Mesendoderm (in vitro differentiated cells): ENCODE measurements around the gene RPS29. TPM values are rescaled to one million over a fixed set of nuclear protein-coding genes. Genes with fewer than 3 reads are reported as not detected.

Experiments
- DNase-seq: peaks from one replicate; pipeline ENCODE4 v3.0.0; 2013
- H2AK5ac ChIP-seq: 2 replicates; pipeline ENCODE4 v1.6.1; 2013; ENCODE audit warnings: low read length, inconsistent platforms
- H2BK120ac ChIP-seq: 2 replicates; pipeline ENCODE4 v1.6.1; 2013; ENCODE audit warnings: low read depth, mild to moderate bottlenecking, low read length, moderate library complexity, mixed read lengths
- H2BK15ac ChIP-seq: replicated peaks from 2 replicates; pipeline ENCODE4 v1.6.1; 2013; ENCODE audit warnings: low read depth, mild to moderate bottlenecking, moderate library complexity
- H2BK5ac ChIP-seq: 2 replicates; pipeline ENCODE4 v1.6.1; 2013; ENCODE audit warnings: low read length, inconsistent platforms
- H3K18ac ChIP-seq: 2 replicates; pipeline ENCODE4 v1.6.1; 2013; ENCODE audit warnings: mild to moderate bottlenecking, low read length, mixed read lengths
- H3K23ac ChIP-seq: one replicate; pipeline ENCODE4 v1.6.1; 2013; ENCODE audit warnings: low read length
- H3K27ac ChIP-seq: 2 replicates; pipeline ENCODE4 v1.5.1; 2013; ENCODE audit warnings: low read depth, mild to moderate bottlenecking, inconsistent platforms, low read length, moderate library complexity
- H3K27me3 ChIP-seq: 2 replicates; pipeline ENCODE4 v1.6.1; 2013; ENCODE audit warnings: low read length, control low read depth, mild to moderate bottlenecking, inconsistent platforms; ENCODE audit not compliant: insufficient read depth, poor library complexity
- H3K36me3 ChIP-seq: 2 replicates; pipeline ENCODE4 v1.6.1; 2013; ENCODE audit warnings: low read length, inconsistent platforms; ENCODE audit not compliant: control insufficient read depth, insufficient read depth
- H3K4ac ChIP-seq: one replicate; pipeline ENCODE4 v1.6.1; 2013; ENCODE audit warnings: low read depth, mild to moderate bottlenecking, low read length, moderate library complexity
- H3K4me1 ChIP-seq: 2 replicates; pipeline ENCODE4 v1.6.1; 2013; ENCODE audit warnings: low read depth, low read length, inconsistent platforms; ENCODE audit not compliant: control insufficient read depth
- H3K4me2 ChIP-seq: 2 replicates; pipeline ENCODE4 v1.6.1; 2013; ENCODE audit warnings: low read length
- H3K4me3 ChIP-seq: 2 replicates; pipeline ENCODE4 v1.5.1; 2013; ENCODE audit warnings: mild to moderate bottlenecking, low read length
- H3K56ac ChIP-seq: one replicate; pipeline ENCODE4 v1.6.1; 2013; ENCODE audit warnings: low read length
- H3K79me1 ChIP-seq: 2 replicates; pipeline ENCODE4 v1.6.1; 2013; ENCODE audit warnings: low read length, inconsistent platforms
- H3K79me2 ChIP-seq: 2 replicates; pipeline ENCODE4 v1.6.1; 2013; ENCODE audit warnings: mild to moderate bottlenecking, low read length; ENCODE audit not compliant: control insufficient read depth, insufficient read depth
- H3K9ac ChIP-seq: 2 replicates; pipeline ENCODE4 v1.6.1; 2013; ENCODE audit warnings: low read length, inconsistent platforms
- H4K5ac ChIP-seq: one replicate; pipeline ENCODE4 v1.6.1; 2013; ENCODE audit warnings: low read length
- H4K8ac ChIP-seq: one replicate; pipeline ENCODE4 v1.6.1; 2013; ENCODE audit warnings: low read depth, mild to moderate bottlenecking, control low read depth, low read length, moderate library complexity
- WGBS: extraction: QIAGEN DNeasy Blood & Tissue Kit; methylation state at CpG from one replicate; pipeline ENCODE4 v1.1.7; 2013; ENCODE audit warnings: low lambda C conversion rate, missing lambda C conversion rate; ENCODE audit not compliant: insufficient coverage; ENCODE audit errors: extremely low coverage; 5-methylcytosine and 5-hydroxymethylcytosine counted together
- small RNA-seq: library from polyadenylated mRNA; stranded (forward); fragments of <200 nt; extraction: miRNeasy Mini kit (QIAGEN cat#:217004); gene quantifications from one replicate; pipeline ENCODE3, GENCODE V24; 2013; ENCODE audit not compliant: insufficient read depth

RPS29 gene

DNA sequence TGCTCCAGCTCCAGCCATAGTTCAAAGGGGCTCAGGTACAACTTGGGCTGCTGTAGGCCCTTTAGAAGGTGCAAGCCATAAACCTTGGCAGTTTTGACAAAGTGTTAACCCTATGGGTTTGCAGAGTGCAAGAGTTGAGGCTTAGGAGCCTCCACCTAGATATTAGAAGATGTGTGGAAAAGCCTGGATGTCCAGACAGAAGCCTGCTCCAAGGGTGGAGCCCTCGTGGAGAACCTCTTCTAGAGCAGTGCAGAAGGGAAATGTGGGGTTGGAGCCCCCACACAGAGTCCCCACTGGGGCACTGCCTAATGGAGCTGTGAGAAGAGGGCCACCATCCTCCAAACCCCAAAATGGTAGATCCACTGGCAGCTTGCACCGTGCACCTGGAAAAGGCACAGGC lies 45.1 kb downstream of the RPS29 start:
- no peaks in the 10 kb centered on the region for H3K79me1 ChIP-seq
- WGBS, result no CpG with 5 or more reads among the region's 2 CpGs
- no peak overlapping the region for H3K4ac ChIP-seq

DNA sequence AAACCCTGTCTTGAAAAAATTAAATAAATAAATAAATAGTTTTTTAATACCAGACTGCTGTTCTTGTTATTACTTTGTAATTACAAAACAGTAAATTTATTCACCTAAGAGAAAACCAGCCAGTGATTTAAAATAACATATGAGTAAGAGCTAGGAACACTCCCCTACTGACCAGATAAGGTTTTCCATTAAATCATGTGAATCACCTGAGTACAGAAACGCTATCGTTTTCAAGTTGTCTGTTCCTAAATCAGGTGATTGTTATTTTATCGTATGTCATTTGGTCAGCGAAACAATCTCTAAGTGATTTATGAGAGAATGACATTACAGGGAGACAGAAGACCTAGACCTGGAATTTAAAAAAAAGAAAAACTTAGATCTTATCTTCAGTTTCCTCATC lies 47.3 kb downstream of the RPS29 start:
- H3K4me2 ChIP-seq, result no peak overlapping the region
- H3K79me2 ChIP-seq, result no peaks in the 10 kb centered on the region
- WGBS, result no CpG with 5 or more reads among the region's 4 CpGs
- H2BK15ac ChIP-seq, result no peak overlapping the region
- H2BK5ac ChIP-seq, result no peak overlapping the region
- H3K27ac ChIP-seq, result no peak overlapping the region
- no peak overlapping the region for H4K5ac ChIP-seq
- H3K18ac ChIP-seq, result no peak overlapping the region
- no peak overlapping the region for H3K23ac ChIP-seq
- no peaks in the 10 kb centered on the region for H3K4me1 ChIP-seq
- H3K27me3 ChIP-seq, result no peaks in the 10 kb centered on the region
- no peak overlapping the region for H3K4me3 ChIP-seq
- no peak overlapping the region for H3K56ac ChIP-seq
- H3K4ac ChIP-seq, result no peak overlapping the region
- H4K8ac ChIP-seq, result no peak overlapping the region
- H3K79me1 ChIP-seq, result no peaks in the 10 kb centered on the region
- no peak overlapping the region for H3K9ac ChIP-seq
- H2BK120ac ChIP-seq, result no peak overlapping the region
- no peak overlapping the region for H2AK5ac ChIP-seq
- no peaks in the 10 kb centered on the region for H3K36me3 ChIP-seq
- DNase-seq, result no peak

More for the DNA sequence above, 45.1 kb downstream of the RPS29 start:
- Histone ChIP-seq H3K79me2 (no peaks in the 10 kb centered on the region), H3K4me1 (peaks cover 2% of the 10 kb centered on the region), H3K18ac (no peak overlapping the region), H2BK15ac (no peak overlapping the region), H3K4me2 (no peak overlapping the region), H2AK5ac (no peak overlapping the region), H3K27ac (no peak overlapping the region), H3K9ac (no peak overlapping the region), H2BK120ac (no peak overlapping the region), H4K5ac (no peak overlapping the region), H3K56ac (no peak overlapping the region), H3K23ac (no peak overlapping the region), H3K27me3 (no peaks in the 10 kb centered on the region), H2BK5ac (no peak overlapping the region), H4K8ac (no peak overlapping the region), H3K4me3 (no peak overlapping the region), H3K36me3 (no peaks in the 10 kb centered on the region)
- no peak for DNase-seq

Small RNA genes within 50 kb of the gene (small RNA-seq; reads per million reads assigned to genes)
- gene AL139099.3, result not detected
- not detected for gene AL139099.4
- not detected for gene RF00019
- gene RNA5SP384, result not detected
